ENCODE data around the gene ARL15.

DNA sequence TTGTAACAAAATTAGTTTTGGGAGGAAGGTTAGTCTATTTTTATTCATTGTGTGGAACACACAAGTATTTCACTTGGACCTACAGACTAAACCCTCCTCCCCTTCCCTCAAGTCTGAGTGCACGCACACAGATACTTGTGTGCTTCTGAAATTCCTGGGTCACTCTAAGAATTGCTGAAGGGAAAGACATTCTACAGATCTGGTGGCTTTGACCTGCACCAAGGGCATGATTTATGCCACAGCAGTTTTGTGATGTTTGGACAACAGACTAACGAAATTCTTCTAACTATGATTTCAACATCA, 150.5 kb downstream of the ARL15 start:
- TF ChIP-seq TEAD4 (IDR thresholded peaks at IDR 0.05; ENCODE audit: borderline replicate concordance, insufficient read depth), result no peak
- no peak for TF ChIP-seq RCOR1 (IDR thresholded peaks at IDR 0.05; ENCODE audit: low read length)
- TF ChIP-seq CHD2 (IDR thresholded peaks at IDR 0.05; ENCODE audit: low read length, partially characterized antibody), result no peak

Data from SK-N-SH (cell line).